ENCODE measurements around the gene PRR33.

DNA sequence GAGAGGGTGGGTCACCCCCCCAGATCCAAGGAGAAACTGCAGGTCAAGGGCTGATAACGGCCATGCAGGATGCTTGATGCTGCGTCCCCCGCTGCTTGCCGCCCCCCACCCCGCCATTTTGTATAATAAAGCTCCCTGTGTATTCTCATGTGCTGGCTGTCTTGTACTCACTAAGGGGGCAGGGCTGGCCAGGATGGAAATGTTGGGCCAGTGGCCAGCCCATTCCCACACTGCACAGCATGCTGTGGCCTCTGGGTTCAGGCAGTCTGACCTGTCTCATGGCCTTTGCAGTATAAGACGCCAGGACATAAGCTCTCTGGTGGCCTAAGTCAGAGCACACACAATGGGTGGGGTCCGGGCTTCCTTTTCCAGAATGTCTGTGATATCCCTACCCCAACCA, 421 bp upstream of the PRR33 start:
- TF ChIP-seq, protein P1, sequence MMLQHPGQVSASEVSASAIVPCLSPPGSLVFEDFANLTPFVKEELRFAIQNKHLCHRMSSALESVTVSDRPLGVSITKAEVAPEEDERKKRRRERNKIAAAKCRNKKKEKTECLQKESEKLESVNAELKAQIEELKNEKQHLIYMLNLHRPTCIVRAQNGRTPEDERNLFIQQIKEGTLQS (IDR thresholded peaks at IDR 0.05): no peak
- TF ChIP-seq, protein P2, sequence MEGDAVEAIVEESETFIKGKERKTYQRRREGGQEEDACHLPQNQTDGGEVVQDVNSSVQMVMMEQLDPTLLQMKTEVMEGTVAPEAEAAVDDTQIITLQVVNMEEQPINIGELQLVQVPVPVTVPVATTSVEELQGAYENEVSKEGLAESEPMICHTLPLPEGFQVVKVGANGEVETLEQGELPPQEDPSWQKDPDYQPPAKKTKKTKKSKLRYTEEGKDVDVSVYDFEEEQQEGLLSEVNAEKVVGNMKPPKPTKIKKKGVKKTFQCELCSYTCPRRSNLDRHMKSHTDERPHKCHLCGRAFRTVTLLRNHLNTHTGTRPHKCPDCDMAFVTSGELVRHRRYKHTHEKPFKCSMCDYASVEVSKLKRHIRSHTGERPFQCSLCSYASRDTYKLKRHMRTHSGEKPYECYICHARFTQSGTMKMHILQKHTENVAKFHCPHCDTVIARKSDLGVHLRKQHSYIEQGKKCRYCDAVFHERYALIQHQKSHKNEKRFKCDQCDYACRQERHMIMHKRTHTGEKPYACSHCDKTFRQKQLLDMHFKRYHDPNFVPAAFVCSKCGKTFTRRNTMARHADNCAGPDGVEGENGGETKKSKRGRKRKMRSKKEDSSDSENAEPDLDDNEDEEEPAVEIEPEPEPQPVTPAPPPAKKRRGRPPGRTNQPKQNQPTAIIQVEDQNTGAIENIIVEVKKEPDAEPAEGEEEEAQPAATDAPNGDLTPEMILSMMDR (IDR thresholded peaks at IDR 0.05 in 2 of 3, conservative IDR thresholded peaks at IDR 0.05 in 1 of 3; ENCODE audit: borderline replicate concordance in 1 of 3, insufficient read depth in 1 of 3, low read depth in 2 of 3, low read length in 2 of 3): no peak
- TF ChIP-seq EZH2phosphoT487 (IDR thresholded peaks at IDR 0.05; ENCODE audit: borderline replicate concordance) (no peak), YY1 (IDR thresholded peaks at IDR 0.05; ENCODE audit: extremely low read depth, insufficient replicate concordance, low read depth, low read length) (no peak)
